GF-D8 (cell line): ENCODE data around the gene ST7L.

Source experiments
- DNase-seq: peaks from one replicate; lab custom pipeline; 2025; lab: John Stamatoyannopoulos, UW

The ST7L gene

GRCh38 chr1:112515311-112516009, 103.5 kb downstream of the ST7L start:
- no peak for DNase-seq

GRCh38 chr1:112514901-112515300, 104.0 kb downstream of the ST7L start:
- DNase-seq = no peak

DNA sequence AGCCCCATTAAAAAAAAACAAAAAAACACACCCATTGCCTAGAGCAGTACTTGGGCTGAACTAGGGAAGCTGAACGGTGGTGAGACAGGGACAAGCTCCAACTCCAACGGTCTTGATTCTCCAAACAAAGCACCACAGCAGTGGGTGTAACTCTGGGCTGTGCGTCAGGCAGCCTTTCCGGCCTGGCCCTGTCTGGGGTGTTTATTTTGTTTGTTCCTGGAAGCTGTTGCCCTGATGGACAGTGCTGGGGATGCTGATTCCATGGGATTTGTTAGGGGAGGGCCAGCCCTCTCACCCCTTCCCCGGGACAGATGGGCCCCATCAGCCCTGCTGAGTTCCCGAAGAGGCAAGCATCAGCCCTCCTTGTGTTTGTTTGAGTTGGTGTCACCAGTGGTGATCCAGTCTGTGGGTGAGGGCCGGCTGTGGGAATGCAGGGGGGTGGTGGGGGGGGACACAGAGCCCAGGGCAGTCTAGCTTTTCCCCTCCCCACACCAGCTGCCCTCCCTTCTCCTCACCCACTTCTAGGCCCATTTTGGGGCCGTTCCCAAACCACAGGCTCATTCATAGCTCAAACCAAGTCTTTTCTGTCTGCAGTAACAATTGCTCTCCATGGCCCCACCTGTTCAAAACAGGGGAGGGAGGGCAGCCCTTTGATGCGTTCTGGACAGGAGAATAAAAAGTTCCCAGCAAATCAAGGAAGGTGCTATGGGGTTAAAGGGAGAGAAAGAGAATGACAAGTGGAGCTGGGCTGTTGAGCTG, 105.7 kb downstream of the ST7L start:
- no peak for DNase-seq

- DNase-seq = no peak
Observed at GRCh38 chr1:112511897-112512296, 107.0 kb downstream of the ST7L start.

DNA sequence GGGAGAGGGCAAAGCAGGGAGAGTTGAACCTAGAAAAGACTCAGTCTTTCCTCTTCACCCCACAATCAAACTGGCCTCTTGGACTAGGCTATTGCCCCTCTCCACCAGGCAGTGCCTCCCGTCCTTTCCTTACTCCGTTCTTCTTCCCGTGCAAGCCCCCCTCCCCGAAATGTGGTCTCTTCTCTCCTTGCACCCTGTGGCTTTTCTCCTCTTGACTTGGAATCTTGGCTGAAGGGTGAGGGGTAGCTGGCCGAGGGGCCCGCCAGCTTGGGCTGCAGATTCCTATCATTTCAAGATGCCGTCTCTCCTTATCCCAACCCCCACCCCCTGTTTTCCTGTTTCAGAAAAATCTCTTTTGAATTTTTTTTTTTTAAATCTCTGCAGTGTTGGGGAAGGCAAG, 108.6 kb downstream of the ST7L start:
- no peak for DNase-seq

DNA sequence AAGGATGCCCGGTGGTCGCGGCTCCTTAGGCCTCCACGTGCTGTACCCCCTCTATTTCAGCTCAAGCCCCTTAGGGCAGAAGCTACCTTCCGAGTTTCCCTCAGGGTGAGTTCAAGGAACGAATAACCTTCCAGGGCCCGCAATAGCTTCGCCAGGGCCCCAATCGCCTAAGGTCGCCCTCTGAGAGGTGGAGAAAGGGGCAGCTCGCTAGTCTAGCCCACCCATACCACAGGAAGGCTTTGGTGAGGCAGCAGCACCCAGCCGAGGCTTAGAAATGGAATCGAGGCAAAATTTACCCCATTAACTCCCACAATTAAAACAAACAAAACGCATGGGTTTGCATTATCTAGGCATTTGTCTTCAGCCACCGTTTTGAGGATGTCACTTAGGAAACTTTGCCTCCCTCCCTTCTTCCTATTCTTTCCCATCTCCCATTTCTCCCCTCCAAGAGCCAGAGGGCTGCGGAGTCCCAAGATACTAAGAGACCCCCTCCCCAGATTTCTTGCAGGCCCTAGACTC, 109.2 kb downstream of the ST7L start:
- no peak for DNase-seq

GRCh38 chr1:112509005-112509659, 109.8 kb downstream of the ST7L start:
- DNase-seq = no peak

DNA sequence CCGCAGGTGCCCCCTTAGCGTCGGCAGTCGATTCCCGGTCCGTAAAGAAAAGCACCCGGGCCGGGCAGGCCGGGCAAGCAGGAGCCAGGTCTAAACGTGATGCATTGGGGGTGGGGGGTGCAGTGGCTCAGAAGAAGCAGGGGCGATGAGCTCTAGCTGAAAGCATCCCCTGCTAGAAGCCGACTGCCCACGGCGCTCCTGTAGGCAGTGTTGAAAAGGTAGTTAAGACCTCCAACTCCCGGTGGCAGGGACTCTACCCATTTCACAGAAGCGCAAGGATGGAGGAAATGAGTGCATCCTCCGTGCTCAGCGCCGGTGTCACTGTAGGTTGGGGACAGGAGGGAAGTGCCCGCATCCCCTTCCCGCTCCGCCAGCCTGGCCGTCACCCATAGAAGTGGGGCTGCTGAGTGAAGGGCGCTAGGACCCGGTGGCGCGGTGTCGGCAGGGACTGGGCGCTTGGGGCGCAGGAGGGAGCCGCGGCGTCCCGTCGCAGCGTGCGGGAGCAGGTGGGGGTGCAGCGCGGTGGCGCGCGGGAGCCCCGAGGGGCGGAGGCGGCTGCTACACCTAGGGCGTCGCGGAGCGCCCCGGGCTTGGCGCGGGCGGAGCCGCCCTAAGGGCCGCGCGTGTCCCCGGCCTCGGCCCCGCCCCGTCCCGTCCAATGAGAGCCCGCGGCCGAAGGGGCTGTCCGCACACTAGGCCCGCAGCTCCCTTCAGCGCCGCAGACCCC, 110.5 kb downstream of the ST7L start, which contains the start of gene WNT2B:
WNT2B (plus strand) TSS at position 688 of the 727 bp plus-strand sequence. CDS start 298 bp downstream, outside the sequence.
- DNase-seq = no peak

DNA sequence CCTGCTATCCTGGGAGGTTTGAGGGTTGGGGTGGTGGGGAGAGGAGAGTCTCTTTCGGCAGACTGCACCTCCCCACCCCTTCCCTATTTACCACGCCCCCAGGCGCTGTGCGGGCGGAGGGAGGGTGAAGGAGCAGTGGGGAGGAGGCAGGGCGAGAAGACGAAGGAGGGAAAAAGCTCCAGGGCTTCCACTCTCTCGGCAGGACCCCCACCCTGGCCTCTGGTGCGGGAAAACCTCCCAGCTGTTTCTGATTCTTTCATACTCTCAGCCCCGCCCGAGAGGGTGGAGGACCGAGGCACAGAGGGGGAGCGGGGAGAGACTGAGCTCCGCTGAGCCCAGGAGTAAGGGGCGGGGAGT, 111.0 kb downstream of the ST7L start:
- no peak for DNase-seq

- DNase-seq = no peak
Observed at GRCh38 chr1:112507336-112507735, 111.6 kb downstream of the ST7L start.

- DNase-seq = no peak
Observed at GRCh38 chr1:112506731-112507130, 112.2 kb downstream of the ST7L start.

DNA sequence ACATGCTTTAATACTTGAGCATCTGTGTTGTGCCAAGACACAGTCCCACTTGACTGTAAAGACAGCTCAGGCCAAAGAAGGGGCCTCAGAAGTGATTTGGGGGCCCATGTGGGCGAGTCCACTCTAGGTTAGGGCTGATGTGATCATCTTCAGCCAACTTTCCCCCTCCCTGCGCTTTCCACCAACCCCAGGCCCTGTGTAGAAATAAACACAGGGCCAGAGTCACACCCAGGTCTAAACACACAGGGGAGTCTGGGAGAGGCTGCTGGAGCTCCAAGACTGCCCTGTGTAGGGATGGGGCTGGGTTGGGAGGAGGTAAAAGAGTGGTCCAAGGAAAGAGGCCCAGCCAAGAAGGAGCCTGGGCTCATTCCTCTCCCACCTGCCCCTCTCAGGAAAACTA, 112.6 kb downstream of the ST7L start:
- no peak for DNase-seq

DNA sequence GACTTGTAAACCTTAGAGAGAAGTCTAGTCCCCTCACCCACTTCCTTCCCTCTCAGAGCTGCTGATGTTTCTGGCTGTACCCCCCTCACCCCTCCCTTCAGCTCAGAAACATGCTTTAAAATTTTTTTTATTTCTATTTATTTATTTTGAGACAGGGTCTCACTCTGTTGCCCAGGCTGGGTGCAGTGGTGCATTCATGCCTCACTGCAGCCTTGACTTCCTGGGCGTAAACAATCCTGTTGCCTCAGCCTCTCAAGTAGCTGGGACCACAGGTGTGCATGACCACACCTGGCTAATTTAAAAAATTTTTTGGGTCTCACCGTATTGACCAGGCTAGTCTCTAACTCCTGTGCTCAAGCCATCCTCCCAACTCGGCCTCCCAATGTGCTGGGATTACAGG, 113.1 kb downstream of the ST7L start:
- DNase-seq = no peak

DNA sequence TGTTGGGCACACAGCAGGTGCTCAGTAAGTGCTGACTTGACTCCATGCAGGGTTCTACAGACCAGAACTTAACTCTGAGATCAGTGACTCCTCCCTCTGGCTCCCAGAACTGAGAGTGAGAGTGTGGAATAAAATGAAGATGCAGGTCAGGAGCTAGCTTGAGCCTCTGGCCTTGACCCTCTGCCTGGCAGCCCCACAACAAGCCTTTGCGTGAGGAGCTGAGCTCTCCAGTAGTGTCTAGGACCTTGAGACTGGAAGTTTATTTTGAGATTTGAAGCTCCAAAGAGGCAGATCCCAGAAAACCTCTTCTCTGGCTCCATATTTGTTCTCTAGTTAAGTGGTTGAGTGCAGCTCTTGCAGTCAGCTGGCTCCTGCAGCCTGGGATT, 113.5 kb downstream of the ST7L start:
- no peak for DNase-seq

DNA sequence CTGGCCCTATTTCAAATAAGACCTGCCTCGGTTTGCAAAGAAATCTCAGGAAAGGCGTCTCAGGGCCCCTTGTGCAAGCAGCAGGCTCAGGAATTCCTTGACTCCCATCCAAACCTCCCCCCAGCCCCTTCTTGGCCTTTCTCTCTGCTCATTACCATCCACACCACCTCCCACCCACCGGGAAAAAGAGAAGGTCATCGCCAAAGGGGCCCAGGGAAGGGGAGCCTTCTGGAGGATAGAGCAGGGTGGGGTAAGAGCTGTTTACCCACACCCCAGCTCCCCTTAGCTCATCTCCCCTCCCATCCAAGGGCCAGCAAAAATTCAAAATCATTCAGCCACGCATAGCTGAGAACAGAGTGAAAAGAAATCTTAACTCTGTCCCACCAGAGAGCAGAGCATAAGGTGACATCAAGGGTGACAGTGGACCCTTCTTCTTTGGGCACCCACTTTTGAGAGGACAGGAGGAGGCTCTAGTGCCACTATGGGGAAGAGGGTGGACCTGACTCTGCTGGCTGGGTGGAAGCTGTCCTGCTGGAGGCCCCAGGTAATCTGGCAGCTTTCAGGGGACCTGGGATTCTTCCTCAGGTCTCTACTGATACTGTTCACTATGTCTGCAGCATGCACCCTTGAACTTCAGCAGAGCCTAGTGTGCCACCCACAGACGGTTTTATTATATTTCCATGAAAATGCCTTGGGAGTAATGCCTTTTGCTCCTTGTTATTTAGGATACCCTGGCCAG, 114.1 kb downstream of the ST7L start:
- no peak for DNase-seq

DNA sequence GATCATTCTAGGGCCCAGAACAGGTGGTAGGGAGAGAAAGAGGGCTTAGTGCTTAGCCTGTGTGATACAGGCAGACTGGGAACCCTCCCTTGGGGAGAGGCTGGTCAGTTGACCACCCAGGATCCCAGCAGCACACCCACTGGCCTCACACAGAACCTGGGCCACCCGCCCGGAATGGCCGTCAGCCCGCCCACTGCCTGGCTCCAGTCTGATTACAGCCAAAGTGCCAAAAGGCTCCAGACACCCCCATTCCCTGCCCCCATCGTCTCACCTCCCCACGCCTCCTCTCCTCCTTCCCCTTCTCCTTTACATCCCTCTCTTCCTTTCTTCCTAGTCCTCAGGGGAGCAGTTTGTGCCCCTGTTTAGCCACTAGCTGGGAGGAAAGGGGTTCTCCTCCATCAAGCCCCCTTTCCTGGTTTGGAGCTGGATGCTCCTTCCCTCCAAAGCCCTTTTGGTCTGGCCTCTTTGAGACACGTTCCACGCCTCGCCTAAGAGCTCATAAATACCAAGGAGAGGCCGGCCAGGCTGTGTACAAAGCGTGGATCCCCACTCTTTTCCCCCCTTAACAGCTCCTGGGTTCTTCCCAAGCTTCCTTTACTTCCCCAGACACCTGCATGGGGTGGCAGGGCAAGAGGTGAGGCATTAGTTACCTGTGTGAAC, 114.8 kb downstream of the ST7L start:
- no peak for DNase-seq

DNA sequence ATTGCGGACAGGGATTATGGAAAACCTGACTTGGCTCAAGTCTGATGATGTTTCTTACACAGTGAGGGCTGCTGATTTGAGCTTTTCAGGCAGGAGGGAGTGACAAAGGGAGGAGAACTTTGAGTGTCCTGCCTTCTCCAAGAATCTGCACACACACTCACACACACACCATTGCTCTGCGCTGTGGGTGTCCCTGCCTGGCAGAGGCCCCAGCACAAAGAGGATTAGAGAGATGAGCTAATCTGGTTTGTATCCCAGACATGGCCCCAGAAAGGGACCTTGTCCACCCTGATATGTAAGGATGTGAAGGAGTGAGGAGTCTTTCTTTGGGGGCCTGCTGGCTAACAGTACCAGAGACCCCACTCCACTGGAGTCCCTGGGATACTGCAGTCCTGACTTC, 116.1 kb downstream of the ST7L start:
- DNase-seq = no peak

DNA sequence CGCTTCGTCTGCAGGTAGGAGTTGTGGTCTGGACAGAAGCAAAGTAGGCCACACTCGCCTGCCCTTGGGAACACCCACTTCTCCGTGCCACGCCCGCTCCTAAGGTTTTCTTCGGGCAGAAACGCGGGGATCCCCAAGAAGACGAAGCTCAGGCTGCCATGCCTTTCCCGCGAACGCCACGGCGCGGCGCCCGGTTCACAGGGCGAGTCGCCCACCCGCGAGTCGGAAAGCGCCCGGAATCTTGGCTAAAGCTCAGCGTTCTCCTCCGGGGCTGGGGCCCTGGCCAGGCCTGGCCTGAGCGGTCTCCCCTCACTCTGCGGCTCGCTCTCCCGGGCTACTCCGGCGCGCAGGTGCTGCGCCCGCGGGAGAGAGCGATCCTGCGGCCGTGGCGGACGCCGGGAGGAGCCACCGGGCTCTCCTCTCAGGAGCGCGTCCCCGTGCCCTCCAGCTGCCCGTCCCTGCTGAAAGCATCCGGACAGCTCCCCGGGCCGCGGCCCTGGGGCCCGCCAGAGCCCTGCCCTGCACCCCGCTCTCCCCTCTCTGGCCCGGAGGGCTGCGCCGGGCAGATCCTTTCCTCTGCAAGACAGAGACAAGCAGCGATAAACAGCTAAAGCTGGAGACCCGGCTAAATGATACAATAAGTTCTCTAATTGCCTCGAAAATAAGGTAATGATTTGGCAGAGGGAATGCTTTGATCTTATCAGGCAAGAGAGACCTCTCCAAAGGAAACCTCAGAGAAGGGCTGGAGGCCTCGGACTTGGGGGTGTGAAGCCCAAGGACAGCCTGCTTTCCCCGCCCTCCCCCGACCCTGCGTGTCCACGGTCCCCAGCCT, 116.9 kb downstream of the ST7L start:
- no peak for DNase-seq

DNA sequence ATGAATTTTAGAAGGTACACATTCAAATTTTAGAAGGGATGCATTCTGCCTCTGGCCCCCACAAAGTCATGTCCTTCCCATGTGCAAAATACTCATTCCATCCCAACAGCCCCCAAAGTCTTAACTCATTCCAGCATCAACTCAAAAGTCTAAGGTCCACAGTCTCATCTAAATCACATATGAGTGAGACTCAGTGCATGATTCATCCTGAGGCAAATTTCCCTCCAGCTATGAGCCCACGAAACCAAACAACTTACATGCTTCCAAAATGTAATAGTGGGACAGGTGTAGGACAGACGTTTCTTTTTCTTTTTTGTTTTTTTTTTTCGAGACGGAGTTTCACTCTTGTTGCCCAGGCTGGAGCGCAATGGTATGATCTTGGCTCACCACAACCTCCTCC, 122.7 kb downstream of the ST7L start:
- no peak for DNase-seq

GRCh38 chr1:112493351-112493750, 125.6 kb downstream of the ST7L start:
- DNase-seq = no peak
